ENCODE results near the gene RAD51AP2.

DNA sequence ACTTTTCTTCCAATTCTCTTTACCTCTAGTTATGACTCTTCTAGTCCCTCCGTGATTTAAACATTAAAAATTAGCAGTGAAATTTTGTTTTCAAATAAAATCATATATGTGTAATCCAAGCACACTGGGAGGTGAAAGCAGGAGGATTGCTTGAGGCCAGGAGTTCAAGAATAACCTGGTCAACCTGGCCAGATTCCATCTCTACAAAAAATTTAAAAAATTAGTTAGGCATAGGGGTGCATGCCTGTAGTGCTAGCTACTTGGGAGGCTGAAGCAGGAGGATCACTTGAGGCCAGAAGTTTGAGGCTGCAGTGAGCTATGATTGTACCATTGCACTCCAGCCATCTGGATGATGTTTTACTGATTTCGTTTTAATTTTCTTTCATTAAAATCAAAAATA lies 15.3 kb upstream of the RAD51AP2 start:
- TF ChIP-seq POLR2AphosphoS5 (IDR thresholded peaks at IDR 0.05) (no peak), CTCF (IDR thresholded peaks at IDR 0.05) (no peak)

Measured in gastroesophageal sphincter (tissue), 3 donors.